Fibroblast of gingiva (primary cell): Measurements from ENCODE around the gene CYP2S1.
"Not testable (repeated sequence)": the region's sequence is repeated elsewhere in the genome, so short reads cannot be mapped to it uniquely, and the experiment has no call there.

ENCODE experiments used
- DNase-seq: peaks from one replicate; pipeline ENCODE4 v3.0.0-alpha.2; 2011; ENCODE audit warnings: low read depth

CYP2S1 gene

DNA sequence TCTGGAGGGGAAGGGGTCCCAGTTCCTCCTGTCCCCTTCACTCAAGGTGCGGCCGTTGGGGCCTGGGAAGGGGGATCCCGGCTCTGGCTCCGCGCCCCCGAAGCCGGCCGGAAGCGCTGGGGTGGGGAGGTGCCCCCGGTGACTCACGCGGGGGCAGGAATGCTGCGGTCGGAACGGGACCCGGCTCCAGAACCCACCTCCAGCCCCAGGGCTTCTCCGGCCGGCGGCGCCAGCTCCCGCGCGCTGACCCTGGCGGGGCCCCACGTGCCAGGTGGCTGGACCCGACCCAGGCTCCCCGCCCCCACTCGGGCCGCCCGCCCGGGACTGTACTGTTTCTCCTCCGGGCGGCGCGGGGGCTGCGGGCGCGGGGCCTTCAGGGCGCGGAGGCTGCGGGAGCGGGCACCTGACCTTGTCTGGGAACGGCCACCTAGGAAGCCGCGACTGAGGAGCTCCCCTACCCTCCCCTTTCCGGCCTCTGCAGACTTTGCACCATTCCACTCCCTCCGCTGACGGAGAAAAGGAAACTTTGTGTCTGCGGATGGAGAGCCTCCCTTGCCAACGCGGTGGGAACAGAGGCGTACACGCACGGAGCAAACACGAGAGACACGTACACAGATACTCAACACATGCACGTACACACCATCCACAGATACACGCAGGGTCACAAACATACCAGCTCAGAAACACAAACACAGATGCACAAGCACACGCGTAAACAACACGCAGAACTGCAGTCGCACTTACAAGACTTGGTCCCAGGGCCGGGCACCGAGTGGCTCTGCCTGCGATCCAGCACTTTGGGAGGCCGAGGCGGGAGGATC lies 33.2 kb downstream of the CYP2S1 start:
- peak; percentile 89 for DNase-seq

- no peak for DNase-seq
These were observed 33.9 kb downstream of the CYP2S1 start for GRCh38 chr19:41226874-41227390.

GRCh38 chr19:41228486-41228885 lies 35.5 kb downstream of the CYP2S1 start:
- DNase-seq = no peak

- DNase-seq = not testable (repeated sequence)
These were observed 36.3 kb downstream of the CYP2S1 start for GRCh38 chr19:41229338-41229737.

- DNase-seq = no peak
These were observed 37.2 kb downstream of the CYP2S1 start for GRCh38 chr19:41230067-41230857.

GRCh38 chr19:41232686-41233085 lies 39.7 kb downstream of the CYP2S1 start:
- DNase-seq = no peak

DNA sequence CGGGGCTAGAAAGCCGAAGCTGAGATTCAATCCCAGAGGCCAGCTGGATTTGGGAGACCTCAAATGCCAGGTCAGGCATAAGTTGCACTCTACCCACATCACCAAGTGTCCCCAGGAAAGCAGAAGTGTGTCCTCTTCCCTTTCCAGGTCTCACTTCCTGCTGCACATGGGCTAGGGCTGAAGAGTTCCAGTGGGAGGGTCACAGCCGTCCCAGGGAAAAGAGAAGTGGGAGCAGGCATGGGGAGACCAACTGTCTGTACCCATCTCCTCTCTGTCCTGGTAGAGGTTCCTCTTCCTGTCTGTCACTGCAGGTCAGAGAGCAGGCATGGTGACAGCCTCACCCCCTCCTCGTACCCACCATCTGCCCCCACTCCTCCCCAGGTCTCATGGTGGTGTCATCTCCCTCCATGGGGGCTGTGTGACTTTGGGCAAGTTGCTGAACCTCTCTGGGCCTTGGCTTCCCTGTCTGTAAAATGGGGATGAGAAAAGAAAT lies 40.8 kb downstream of the CYP2S1 start:
- no peak for DNase-seq

DNA sequence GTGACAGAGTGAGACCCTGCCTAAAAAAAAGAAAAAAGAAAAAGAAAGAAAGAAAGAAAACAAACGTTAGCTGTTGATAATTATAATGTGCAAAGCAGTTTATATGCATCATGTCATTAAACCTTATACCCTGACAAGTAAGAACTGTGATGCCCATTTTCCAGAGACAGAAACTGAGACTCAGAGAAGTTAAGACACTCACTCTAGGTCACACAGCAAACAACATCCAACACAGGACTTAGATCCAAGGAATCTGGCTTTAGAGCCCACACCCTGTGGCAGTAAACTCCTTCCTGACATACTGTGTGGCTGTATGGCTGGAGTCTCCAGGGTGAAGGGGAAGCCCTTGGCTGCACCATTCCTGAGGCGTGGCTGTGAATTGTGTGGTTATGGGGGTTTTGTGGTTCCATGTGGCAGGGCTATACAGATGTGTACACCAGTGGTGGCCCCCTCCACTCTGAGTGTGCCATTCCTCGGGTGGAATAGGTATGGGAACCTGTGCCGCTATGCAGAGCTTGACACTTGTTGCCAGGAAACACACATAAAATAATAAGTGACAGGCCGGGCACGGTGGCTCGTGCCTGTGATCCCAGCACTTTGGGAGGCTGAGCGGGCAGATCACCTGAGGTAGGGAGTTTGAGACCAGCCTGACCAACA lies 41.6 kb downstream of the CYP2S1 start:
- no peak for DNase-seq

DNA sequence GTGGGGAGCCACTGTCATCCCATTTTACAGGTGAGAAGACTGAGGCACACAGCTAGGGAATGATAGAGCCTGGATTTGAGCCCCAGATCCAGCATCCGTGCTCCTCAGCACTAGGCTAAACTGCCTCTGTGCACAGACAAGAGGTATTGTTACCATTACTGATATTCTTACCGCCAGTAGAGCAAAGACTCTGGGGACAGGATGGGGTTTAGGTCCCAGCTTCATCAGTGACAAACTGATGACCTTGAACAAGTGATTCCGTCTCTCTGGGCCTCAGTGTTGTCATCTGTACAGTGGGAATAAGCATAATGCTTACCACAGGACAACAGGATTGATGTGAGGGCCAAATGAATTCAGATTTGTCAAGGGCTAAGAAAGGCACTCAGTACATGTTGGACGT lies 42.5 kb downstream of the CYP2S1 start:
- no peak for DNase-seq

- DNase-seq = no peak
These were observed 45.2 kb downstream of the CYP2S1 start for GRCh38 chr19:41238244-41238643.

- DNase-seq = no peak
These were observed 46.3 kb downstream of the CYP2S1 start for GRCh38 chr19:41239363-41239762.

- DNase-seq = no peak
These were observed 47.0 kb downstream of the CYP2S1 start for GRCh38 chr19:41239961-41240574.

GRCh38 chr19:41241859-41242258 lies 48.8 kb downstream of the CYP2S1 start:
- DNase-seq = no peak

GRCh38 chr19:41244117-41244516 lies 51.1 kb downstream of the CYP2S1 start:
- no peak for DNase-seq

GRCh38 chr19:41245843-41246242 lies 52.8 kb downstream of the CYP2S1 start:
- no peak for DNase-seq

DNA sequence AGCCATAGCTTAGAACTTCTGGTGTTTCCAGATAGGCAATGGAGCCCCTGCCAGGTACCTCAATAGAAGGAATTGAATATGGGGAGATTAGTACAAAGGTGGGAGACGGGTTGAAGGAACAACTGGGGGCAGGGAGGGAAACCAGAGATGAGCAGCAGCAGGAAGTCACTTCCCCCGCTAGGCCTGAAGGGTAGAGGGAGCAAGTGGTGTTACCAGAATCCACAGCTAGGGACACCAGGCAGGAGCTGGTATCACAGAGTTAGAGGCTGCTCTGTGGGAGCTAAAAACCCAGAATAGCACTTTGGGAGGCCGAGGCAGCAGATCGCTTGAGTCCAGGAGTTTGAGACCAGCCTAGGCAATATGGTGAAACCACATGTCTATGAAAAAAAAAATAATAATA lies 55.9 kb downstream of the CYP2S1 start:
- no peak for DNase-seq

DNA sequence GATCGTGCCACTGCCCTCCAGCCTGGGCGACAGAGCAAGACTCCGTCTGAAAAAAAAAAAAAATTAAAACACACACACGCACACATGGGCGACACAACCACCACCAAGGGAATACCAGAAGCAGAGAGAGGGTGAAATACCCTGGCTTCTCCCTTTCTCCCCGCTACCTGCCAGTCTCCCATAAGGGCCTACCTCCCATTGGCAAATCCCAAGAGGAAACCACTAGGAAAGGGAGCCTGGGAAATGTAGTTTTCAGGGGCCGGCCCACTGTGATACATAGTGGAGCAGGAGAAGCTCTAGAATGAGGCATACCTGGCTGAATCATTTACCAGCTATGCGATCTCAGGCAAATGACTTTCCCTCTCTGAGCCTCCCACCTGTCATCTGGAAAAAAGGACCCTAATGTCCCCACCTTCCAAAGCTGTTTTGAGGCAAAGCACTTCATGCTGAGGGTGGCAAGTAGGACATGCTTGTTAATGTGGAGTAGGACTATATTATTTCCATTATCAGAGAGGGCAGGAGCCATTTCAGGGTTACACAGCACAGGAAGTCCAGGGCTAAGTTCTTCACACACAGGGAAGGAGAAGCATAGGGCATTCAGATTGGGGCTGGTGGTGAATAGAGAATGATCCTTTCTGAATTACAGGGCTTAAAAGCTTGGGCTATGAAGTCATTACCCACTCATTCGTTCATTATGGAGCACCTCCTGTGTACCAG lies 56.8 kb downstream of the CYP2S1 start:
- DNase-seq = no peak

DNA sequence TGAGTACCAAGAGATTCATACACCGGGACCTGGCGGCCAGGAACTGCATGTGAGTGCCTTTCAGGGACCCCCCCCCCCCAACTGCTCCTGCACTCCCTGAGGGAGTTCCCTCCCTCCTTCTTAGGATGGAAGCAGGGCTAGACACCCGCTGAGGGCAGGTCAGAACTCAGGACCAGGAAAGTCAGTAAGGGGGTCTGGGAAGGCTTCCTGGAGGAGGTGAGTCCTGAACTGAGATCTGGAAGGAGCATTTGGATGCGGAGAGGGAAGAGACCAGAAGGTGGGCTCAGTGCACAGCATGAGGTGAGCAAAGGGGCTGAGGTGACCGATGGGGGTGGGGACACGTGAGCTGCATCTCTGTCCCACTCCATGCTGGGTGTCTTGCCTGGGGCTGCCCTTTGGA lies 60.6 kb downstream of the CYP2S1 start:
- no peak for DNase-seq

- DNase-seq = no peak
These were observed 62.2 kb downstream of the CYP2S1 start for GRCh38 chr19:41255171-41255570.
